Fibroblast of skin of abdomen (primary cell): ENCODE data around the gene GRB10.
"Not testable (repeated sequence)": the region's sequence is repeated elsewhere in the genome, so short reads cannot be mapped to it uniquely, and the experiment has no call there.

Source experiments
- DNase-seq: peaks from one replicate; pipeline ENCODE4 v3.0.0-alpha.2; 2013

Gene GRB10

DNA sequence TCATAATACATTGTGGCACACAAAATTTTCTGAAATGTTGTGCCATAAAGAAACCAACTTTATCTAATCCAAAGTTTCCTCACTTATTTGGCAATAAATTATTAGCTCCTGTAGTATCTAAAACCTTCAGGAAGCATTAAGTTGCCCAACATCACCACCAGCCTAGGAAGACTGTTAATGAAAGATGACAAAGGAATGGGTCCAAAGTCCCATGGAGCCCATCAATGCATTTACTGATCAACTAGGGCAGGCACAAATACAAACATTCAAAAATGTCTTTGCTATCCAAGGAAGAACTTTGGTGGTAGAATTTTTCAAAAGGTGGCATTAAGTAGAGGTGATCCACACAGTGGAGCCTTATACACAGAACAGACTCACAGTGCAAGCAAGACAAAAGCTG is 4.5 kb downstream of the GRB10 start:
- no peak for DNase-seq

DNA sequence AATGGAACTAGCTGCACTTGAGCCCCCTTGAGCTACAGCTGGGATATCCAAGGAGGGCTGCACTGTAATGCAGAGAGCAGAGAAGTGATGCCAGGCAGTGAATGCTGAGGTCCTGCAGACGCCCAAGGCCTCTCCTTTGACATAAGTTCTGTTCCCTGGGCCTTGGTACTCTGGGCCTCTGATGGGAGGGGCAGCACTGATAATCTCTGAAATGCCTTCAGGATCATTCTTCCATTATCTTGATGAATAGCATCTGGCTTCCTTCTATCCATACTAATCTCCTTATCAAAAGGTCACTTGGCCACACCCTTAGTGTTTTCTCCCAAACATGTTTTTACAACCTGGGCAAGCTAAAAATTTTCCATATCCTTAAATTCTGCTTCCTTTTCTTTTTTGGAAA is 6.9 kb downstream of the GRB10 start:
- DNase-seq: no peak

DNA sequence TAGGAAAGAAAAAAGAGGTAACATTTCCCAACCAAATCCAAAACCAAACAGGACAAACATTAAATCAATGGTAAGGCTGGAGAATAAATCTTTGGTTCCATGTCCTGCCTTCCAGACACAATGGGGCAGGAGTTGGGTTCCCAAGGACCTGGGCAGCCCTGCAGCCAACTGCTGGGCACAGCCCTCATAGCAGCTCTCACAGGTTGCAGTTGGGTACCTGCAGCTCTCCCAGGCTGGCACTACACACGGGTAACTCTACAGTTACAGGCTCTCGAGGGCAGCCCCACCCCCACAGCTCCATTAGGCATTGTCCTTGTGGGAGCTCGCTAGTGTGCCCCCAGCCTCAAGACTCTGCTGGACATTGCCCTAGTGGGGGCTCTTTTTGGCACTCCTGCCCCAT is 7.5 kb downstream of the GRB10 start:
- DNase-seq: no peak

DNA sequence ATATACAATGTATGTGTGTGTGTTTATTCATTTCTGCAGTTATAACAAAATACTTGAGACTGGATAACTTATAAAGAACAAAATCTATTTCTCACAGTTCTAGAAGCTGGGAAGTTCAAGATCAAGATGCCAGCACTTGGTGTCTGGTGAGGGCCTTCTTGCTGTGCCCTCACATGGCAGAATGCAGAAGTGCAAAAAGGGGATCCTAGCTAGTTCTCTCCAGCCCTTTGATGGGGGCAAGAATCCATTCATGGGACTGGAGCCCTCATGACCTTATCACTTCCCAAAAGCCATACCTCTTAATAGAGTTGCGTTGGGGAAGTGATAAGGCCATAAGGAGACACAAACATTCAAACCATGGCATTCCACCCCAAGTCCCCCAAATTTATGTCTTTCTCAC is 8.4 kb downstream of the GRB10 start:
- DNase-seq: no peak

DNA sequence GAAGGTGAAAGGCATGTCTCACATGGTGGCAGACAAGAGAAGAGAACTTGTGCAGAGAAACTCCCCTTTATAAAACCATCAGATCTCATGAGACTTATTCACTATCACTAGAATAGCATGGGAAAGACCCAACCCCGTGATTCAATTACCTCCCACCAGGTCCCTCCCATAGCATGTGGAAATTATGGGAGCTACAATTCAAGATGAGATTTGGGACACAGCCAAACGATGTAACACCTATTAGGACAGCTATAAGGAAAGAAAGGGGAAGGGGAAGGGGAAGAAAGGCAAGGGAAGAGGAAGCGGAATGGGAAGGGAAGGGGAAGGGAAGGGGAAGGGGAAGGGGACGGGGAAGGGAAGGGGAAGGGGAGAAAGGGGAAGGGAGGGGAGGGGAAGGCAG is 9.6 kb downstream of the GRB10 start:
- DNase-seq: not testable (repeated sequence)

DNA sequence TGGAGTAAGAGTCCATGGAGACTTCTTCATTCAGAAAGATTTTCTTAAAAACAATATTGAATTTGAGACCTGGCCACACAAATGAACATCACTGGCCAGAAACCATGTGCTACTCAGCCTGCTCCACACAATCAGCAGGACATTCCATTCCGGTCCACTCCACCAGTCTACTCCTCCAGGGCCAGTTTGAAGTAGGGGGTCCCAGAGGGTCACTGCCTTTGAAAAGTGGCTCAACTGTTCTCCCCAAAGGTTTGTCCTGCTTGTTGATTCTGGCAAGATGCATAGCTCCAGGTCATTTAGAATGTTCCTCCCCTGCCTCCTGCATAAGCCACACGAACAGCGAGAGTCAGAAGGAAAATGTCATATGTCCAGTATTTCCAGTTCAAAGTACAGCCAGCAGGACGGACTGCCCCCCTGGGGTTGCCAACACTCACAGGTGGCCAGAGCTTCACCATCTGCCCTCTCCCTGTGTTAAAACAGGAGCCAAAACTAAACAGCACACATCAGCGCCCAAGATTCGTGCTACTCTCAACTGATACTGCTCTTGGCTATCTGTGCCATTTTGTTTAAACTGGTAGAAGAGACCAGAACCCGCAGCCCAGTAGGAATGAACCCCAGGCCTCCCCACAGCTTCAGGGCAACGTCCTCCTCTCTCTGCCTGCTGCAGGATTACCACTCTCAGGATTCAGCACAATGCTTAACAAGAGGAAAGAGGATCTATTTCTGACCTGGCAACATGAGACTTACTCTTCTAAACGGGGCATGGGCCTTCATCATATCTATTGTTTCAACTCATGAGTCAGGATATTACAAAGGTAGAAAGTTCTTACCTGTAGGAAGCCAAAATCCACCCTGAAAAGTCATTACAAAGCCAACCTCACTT is 11.3 kb downstream of the GRB10 start:
- no peak for DNase-seq

DNA sequence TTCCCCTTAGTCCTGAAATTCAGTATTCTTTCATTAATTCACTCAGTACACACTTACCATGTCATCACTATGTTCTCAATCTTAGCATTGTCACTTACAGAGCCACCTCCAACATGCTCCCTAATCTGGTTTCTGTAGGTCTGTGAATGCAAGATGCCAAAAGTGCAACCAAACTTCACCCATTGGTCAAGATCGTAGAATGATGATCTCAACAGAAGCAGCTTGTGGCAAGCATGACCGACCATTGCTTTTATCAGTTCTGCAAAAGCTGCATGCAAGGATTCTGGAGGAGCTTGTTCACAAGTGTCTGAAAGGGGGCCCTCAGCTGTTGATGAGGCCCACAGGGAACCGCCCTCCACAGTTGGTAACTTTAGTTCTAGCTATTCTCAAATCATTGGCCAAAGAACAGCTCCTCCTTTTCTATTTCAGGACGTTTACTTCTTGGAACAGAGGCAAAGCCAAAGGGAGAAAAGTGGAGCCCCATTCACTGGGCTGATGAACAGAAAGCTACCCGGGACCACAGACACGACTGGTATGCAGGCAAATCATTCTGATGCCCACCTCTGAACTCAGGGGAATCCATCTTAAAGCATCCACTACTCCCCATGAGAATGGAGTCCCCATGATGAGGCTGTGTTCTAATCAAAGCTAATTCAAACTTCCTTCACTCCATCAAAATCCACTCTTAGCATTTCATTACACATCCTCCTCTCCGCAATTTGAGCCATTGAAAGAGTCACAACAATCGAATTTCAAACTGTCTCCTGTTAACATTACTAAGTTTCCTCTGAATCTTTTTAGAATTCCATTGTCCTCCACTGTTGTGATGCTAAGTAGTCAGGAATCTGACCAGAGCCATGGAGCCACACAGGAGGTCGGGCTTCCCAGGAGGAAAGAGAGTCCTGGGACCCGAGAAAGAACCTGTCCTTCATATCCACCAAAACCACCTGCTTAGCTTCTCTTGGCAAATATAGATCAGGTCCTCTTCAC is 13.9 kb downstream of the GRB10 start:
- no peak for DNase-seq

DNA sequence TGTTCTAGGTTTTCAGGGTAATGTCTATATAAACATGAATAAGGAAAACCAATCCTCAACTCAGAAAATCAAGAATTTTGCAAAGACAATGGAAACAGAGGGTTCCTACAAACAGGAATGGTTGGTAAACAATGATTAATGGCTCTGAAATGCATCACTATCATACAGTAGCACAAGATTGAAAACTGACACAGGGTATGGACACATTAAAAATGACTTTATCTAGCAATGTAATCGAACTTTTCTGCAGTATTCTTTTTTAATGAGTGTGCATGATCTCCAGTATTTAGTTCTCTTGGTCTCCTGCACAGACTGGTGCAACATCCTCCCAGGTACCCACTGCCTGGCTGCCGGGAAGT is 15.9 kb downstream of the GRB10 start:
- no peak for DNase-seq

DNA sequence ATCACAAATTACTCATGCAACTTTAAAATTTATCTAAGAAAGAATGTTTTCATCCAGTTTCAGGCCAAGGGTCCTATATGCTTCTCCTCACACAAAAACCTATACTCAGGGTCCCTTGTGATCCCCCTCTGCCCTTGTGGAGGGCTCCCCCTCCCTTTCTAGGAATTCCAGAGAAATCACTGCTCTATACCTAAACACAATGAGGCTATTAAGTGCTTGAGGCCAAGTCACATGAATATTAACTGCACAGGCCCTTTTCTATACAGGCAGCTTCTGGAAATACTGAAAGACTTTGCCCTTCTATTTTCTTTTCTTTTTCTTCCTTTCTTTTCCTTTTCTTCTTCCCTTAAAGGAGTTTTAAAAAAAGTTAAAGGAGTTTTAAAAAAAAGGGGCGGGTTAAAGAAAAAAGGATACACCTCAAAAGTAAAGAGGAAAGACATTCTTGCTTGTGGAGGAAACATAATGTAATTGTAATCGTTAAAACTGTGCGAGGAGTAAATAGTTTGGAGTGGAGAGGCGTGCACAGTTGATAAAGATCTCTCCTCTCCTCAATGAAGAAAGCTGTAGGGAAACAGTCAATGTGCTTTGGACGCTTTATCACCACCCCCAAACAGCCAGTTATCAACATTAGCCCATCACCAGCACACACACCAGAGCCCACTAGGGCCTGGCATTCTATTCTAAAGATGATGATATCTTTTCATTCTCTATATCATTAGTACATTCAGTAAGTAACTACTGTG is 16.4 kb downstream of the GRB10 start:
- DNase-seq: no peak

DNA sequence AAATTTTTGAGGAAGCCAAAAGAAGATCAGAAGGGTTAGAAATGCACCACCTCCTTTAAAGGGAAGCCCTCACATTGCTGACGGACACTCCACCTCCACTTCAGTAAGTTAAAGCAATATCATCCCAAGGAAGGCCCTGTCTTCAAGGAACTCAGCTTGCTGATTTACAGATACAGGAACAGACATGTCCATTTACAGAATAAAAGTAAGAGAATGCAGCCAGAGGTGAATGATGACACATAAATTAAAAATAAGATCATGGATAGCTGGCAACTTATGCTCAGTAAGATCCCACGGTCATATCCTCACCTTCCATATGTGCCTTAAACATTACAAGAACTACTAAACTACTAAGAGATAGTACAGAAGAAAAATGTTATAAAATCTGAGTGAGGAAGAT is 20.4 kb downstream of the GRB10 start:
- DNase-seq: no peak

DNA sequence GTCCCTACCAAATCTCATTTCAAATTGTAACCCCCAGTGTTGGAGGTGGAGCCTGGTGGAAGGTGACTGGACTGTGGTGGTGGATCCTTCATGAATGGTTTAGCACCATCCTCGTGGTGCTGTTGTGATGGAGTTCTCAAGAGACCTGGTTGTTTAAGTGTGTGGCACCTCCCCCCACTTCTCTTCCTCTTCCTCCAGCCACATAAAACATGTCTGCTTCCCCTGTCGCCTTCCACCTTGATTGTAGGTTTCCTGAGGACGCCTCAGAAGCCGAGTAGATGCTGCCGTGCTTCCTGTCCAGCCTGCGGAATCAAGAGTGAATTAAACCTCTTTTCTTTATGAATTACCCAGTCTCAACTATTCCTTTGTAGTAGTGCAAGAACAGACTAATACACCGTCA is 21.0 kb downstream of the GRB10 start:
- no peak for DNase-seq

DNA sequence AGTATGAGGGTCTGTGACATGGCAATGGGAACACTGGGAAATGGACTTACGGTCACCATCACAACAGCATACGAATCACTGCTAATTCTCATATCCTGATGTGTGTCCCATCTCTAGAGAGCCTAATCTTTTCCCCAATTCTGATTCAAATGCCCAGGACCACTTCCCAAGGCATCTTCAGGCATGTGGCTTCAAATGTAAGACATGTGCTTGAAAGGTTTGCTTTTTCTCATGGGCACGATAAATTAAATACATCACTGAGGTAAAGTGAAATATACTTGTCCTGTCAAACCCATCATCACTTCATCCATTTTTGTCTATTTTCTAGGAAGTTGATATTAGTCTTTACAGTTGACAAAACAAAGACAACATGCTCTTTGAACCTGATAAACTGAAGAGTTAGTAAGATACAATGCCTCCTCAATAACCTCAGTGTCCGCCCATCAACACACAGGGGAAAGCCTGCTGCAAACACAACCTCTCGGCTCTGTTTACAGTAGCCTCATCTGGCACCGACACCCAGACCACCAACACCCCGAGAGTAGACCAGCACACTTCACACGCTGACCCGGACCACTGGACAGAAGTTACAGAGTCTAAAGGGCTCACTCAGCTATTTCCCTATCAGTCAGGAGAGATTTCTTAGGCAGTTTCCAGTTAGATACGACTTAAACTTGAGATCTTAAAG is 24.8 kb downstream of the GRB10 start:
- no peak for DNase-seq

DNA sequence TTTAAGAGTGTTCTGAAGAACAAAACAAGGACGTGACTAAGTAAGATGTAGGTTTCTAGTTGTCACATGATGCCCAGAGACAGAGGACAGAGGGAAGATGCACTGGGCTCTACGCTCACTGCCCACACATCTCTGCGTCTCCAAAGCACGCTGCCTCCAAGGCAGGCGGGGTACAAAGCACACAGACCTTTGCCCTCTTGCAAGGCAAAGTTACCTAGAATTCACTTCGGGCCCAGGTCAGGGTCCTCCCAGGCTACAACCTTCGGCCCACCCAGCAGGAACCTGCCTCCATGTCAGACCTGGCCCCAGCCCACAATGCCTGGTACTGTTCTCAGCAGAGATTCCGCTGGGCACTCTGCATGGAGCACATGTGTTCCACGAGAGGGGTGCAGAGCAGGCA is 26.5 kb downstream of the GRB10 start:
- no peak for DNase-seq

DNA sequence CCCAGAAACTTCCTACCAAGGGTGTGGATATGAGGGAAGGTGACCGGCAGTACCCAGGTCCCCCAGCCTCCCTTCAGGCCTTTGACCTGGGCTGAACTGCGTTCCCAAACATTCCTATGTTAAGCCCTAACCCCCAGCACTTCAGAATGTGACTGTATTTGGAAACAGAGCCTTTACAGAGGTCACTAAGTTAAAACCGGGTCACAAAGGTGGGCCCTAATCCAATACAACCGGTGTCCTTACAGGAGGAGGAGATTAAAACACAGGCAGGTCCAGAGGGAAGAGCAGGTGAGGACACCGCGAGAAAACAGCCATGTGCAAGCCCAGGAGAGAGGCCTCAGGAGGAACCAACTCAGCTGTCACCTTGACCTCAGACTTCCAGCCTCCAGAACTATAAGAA is 28.0 kb downstream of the GRB10 start:
- no peak for DNase-seq

DNA sequence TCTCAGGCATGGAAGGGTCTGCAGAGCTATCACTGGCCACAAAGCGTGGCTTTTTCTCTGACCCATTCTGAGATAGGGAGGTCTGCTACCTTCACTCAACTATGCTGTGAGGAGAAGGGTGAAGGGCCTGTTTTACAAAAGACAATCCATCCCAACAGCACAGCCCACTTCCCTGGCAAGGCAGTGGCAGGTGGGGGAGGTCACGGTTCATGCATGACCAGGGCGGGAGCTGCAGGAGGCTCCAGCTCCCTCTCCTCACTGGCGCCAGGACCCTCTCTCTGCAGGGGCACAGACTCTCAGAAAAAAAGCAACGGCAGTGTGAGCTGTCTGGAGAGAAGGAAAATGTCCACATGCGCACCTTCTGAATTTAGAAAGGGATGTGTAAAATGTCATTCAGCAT is 28.5 kb downstream of the GRB10 start:
- DNase-seq: no peak

DNA sequence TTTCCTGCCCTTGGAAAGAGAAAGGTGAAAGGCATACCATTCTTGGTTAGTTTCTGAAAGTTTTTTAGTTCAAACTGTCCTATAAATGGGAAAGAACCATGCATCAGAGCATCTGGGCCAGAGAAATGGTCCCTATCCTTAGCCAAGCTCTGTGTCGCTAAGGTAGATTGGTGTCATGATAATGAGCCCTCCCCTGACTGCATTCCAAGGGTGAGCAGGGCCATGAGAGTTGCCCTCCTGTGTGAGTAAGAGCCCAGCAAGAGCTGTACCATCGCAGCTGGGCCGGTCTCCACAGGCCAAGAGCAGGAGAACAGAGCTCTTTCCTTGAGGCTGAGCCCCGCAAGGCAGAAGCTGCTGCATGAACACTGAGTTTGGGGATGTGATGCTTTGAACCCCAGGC is 30.3 kb downstream of the GRB10 start:
- no peak for DNase-seq

DNA sequence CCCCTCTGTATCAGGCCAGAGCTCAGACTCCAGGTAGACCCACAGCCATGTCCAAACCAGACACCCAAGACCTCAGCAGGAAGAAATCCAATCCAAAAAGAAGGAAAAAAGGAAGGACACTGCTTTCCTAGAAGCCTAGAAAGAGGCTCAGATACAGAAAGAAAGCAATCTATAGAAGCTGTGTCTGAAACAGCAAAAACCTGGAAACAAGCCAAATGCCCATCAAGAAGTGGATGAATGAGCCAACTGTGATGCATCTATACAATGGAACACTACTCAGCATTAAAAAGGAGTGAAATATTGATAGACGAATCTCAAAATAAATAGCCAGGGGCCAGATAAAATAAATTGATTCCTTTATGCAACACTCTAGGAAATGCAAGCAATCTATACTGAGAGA is 31.6 kb downstream of the GRB10 start:
- DNase-seq: no peak

DNA sequence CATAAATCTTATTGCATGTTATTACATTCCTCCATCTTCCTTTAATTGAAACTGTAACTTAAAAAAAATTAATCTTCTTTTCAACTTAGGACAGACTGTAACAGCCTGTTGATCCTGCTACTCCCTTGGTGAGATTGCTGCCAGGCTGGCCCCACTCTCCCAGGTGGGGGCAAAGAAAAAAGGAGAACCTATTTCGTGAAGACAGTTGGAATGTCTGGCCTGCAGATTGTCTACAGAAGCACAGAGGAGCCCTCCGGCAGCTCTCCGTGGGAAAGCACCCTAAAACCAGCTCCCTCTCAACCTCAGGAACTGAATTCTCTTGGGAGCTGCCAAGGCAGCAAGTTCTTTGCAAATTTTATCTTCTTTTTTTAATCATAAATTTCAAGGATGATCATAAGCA is 32.8 kb downstream of the GRB10 start:
- no peak for DNase-seq

DNA sequence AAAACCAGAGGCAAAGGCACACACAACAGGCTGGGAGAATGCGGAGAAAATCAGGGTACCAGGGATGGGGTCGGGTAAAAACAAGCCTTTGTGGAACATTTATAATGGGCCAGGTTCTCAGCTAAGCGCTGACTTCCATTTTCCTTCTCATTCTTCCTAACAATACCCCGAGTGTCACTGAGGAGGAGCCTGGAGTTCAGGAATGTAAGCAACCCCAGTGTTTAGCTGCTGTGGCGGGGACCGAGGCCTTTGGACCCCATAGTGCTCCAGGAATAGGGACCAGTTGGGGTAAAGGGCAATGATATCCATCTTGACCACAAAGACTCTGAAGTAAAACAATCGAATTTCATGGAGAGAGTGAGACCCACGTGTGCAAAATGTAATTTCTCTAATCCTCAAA is 34.2 kb downstream of the GRB10 start:
- DNase-seq: no peak

DNA sequence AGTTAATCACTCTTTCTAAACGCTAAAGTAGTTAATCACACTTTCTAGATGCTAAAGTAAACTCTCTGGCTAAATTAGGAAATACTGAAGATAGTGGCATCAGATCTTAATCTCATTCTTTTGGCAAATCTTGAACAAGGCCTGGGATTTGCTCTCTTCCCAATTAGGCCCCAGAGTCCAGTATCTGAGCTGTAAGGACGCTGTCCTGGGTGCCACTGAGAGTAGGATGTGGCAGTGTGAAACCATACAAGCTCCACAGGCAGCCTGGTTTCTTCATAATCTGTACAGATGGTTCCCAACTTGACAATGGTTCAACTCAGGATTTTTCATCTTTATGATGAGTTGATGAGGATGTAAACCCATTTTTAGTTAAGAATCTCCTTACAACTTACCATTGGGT is 36.9 kb downstream of the GRB10 start:
- no peak for DNase-seq

DNA sequence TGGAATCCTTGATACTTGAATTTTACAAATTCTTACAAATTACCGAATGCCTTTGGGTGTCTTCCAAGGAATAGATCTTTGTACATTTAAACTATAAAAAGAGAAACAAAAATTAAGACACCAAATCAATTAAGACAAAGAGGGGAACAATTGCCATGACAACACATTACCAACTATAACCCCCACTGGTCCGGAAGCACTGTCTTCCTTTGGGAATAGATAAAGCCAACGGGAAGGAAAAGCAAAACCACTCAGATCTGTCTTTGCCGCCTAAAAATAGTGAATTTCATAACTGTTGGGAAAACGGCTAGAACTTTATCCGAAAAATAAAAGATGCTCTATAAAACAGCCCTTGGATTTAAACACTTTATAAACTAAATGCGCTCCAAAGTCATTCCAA is 37.4 kb downstream of the GRB10 start:
- DNase-seq: no peak

DNA sequence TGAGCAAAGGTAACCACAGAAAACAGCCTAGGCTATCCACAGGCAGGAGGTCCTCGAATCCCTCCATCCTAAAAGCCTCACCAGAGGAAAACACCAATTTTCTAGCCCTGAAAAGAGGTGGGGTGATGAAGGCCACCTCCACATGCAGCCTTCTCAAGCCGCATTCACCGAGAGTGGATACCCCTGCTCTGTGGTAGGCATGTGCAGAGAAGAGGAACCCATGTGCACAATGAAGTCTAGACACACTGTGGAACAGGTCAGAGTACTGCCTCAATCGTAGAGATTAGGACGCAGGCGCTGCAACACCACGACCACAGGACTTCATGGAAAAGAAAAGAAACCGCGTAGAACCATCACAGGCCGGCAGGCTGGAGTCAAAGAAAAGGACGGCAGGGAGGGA is 38.8 kb downstream of the GRB10 start:
- DNase-seq: no peak

DNA sequence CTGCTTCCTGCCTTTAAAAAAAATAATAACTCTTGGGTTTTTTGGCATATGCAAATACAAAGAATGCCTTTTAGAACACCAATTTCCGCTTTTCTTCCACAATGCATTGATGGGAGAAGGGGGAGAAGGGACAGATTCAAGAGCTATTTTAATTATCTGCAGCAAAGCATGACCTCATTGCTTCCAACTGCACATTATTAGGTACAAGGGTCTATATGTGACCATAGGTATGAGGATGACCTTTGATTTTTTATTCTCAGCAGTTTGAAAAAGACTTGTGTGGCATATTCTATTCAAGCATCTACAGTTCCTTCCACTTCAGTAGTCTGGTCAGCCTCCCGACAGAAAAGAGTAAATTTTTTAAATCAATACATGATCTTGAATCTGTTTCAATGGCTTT is 39.7 kb downstream of the GRB10 start:
- no peak for DNase-seq
